GM18511 (cell line): ENCODE results near the gene KCNH1.

ENCODE experiments used
- ATAC-seq: cut with Tn5 transposase; IDR thresholded peaks from one replicate; pipeline ENCODE4 v1.9.1; 2021; ENCODE audit warnings: mild to moderate bottlenecking, moderate library complexity; ENCODE audit not compliant: unreplicated experiment

Gene KCNH1

DNA sequence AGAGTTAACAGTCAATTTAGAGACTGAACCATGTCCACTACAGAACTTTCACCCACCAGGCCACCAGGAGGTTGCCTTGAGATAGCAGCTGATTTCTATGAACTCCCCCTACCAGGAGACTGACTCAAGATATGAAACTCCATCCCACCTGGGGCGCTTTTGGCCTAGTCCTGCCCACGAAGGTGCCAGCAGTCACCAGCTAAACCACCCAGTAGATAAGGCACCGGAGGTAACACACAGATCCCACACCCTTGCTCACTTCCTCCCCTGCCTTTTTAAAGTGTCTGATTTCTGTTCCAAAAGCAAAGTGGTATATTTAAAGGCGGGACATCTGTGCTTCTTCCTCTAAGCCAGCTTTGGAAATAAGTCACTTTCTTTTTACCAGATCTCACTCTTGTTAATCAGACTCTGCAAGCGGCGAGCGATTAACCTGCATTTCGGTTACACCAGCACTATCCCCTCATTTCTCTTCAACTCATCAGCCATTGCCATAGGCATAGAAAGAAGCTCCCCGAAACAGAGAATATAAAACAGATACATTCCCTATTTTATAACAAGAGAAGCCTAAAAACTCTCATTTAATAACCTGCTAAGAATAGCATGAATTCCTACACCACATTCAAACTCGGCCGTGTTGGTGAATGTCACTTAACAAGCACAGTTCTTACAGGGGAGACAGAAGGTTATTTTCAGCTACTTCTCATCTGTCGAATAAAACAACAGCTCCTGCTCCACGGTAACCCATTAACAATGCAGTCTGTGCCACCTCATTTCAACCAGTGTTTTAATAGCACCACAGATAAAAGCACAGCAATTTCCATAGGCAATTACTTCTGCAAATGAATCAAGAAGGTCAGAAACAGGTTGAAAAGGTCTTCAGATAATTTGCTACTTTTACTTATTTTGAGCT lies 318.1 kb downstream of the KCNH1 start:
- ATAC-seq = no peak

DNA sequence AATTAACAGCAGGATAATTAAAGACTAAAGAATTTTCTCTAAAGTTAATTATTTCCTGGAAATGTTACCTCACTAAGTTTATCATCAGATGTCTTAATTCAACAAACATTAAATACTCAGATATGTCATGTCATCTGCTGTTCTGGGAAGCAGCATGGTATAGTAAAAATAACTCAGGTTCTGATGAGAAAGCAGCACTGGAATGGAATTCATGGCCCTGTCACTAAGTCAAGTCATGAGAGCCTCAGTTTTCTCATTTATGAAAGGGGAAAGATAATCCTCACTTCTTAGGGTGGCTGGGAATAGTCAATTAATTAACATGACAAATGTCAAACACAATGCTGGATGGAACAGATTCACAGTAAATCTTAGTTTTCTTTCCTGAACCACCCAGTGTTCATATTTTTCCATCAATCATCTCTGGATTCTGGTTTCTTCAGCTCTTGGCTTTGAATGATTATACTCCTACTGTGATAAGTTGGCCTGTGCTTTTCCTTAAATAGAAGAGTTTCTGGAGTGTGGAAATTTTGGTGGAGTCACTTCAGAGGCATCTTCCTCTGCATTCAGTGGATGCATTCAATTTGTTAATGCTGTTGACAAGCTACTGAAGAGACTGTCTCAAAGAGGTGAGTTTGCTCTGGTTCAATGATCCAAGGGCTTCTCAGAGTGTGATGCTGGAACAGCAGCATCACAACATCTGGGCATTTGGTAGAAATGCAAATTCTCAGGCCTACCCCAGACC lies 319.4 kb downstream of the KCNH1 start:
- ATAC-seq = no peak

DNA sequence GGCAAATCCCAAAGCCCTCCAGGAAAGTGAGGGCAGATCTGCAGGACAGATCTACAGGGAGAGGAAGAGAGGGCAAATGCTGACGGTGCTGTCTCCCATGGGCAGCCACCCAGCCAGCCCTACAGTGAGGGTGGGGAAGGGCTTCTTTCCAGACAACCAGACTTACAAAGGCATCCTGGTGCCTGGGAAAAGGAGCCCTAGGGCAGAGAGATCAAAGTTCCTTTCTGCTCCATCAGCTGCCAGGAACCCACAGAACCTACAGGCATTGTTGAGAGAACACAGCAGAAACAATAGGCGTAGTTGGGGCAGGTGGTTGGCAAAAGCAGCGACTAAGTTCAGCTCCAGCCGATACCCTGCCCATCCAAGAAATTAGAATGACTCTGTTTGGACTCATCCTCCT lies 332.4 kb downstream of the KCNH1 start:
- no peak for ATAC-seq

DNA sequence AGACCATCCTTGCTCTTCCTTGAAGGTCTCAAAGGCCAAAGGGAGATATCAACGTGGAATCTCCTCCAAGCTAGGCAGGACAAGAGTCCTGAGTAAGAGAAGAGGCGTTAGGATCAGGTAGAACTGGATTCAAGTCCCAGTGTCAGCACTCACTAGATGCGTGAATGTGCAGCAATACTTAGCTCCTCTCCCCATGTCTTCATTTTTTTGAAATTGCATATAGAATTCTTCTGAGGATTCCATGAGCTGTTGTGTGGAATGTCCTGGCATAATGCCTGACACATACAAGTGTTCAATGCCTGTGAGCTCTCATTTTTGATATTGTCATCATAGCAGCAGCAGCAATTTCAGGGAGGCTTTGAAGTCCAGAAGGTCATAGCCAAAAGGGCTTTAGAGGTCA lies 333.2 kb downstream of the KCNH1 start:
- no peak for ATAC-seq

DNA sequence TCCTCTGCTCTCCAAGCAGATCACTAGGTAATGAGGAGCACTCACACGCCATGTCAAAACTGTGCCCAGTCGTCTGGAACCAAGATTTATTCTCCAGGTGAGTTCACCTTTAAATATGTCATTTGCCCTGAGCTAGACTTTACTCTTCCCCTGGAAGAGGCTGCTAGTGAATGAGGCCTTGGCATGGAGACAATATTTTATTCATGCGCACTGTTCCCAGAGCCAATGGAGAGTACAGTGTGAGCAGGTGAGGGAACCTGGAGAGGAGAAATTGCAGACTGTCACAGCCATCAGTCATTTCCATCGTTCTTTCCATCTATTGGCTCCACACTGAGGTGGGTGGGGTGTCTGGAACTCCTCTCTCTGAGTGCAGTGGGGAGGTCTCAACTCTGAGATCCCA lies 333.6 kb downstream of the KCNH1 start:
- no peak for ATAC-seq

DNA sequence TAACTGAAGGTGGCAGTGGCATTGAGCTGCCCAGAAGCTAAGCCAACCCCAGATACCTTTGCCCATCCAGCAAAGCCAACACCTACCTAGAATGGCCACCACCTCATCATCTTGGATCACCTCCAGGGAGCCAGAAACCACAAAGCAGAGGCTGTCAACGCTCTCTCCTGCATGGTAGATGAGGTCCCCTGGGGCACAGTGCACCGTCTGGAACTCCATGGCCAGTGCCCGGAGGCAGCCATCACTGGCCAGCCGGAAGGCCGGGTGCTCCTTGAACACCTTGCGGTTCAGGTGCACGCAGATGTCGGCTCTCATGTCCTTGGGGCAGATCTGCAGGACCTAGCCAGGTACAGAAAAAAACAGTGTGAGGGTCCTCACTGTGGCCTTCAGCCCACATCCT lies 336.5 kb downstream of the KCNH1 start:
- no peak for ATAC-seq

DNA sequence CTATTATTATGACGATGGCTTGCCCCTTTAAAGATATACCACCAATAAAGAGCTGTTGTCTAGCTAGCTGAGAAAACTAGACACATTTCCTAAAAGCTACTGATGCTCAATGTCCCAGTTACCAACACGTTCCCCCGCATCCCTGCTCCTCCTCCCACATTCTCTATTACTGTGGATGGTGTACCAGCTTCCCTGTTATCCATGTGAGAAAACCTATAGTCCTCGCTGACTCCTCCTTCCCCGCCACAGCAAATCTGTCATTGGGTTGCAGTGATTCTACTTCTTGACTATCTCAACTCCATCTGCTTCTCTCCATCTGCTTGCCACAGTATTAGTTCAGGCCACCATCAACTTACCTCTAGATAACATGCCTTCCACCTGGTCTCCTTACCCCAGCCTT lies 337.5 kb downstream of the KCNH1 start:
- no peak for ATAC-seq

DNA sequence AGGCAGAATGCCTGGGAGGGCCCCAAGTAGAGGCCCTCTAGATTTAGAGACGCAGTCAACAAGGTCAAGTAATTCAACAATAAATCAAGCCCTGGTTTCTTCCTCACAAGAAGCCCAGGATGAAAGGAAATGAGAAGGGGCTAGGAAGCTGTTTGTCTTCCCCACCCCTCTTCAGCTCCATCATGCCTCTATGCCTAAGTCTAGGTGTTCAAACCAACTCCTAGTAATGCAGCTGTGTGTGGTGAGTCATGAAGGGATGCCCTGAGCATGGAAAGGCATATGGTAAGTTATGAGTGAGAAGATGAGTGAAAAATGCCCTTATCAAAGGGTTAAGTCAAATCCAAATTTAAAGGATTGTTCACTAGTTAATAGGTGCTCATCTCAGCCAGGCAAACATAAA lies 339.5 kb downstream of the KCNH1 start:
- ATAC-seq = no peak

DNA sequence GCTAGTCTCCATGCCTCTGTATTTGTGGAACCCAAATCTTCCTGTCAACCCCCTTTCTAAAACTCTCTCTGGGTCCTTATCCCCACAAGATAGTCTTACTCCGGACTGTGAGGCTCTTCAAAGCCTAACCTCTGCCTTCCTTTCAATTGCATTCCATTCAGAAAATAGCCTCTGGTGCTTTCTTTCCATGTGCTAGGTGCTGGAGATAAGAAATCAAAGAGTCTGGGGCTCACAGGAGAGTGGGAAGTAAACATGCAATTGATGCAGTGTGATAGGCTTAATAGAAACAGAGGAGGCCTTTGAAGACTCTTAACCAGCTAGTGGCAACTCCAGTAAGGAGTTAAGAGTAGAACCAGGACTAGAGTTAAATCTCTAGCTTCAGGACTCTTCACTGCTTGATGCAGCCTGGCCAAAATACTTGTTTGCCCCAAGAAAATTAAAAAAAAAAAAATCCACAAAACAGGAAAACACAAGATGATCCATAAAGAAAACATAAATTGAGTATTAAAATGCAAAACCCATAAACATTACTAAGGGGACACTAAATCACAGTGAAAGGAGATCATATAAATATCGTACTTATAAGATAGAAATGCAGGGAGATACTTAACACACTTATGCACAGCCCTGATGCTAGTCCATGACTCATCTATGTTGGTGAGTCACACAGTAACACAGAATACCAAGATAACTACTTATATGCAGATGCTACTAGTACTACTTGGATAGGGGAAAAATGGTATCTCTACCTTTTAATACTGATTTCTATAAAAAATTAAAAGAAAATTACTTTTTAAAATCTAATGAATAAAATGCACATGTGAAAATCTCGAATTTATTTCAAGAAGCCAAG lies 341.5 kb downstream of the KCNH1 start:
- ATAC-seq = no peak

DNA sequence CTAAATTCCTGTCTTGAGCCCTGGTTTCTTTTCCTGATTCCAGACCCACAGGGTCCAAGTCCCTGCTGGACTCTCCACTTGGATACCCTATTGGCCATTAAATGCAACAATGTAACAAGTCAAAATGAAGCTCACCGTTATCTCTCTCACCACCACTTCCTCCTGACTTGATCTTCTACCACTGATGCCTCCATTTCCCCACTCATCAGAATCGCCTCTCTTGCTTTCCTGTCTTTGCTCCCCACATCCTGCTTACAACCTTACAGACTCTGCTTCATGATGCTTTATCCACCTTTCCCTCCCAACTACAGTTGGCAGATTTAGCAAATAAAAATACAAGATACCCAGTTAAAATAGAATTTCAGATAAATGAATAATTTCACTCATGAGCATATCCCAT lies 343.8 kb downstream of the KCNH1 start:
- ATAC-seq = no peak

DNA sequence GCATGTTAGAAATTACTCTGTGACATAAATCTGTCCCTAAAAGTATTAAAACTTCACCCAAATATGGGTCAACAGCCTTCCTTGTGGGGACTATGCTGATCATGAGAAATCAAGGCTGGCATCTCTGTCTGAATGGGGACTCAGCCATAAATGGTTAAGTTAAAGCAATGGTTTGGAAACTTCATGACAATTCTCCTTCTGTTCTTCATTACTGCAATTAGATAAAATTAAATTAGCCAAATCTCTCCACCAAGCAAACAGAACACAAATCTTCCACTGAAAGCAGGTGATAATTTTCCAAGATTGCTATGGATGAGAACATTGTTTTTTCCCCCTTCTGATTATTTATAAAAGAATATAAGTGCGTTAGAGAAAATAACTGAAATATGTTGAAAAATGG lies 346.1 kb downstream of the KCNH1 start:
- no peak for ATAC-seq

DNA sequence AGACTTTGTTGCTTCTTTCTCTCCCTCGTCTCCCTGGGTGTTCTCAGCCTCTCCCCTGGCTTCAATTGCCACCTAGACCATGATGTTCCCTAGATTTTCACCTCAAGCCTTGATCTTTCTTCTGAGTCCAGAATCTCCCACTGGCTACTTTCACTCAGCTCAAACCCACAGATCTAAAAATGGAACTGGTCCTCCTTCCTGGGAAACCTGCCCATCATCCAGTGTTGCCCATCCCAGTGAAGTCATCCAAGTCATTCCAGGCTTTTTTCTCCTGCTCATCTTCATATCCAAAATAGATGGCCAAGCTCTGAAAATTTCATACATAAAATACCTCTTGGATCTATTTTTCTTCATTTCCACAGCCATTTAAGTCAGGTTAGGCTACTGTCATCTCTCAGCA lies 347.4 kb downstream of the KCNH1 start:
- ATAC-seq = no peak

DNA sequence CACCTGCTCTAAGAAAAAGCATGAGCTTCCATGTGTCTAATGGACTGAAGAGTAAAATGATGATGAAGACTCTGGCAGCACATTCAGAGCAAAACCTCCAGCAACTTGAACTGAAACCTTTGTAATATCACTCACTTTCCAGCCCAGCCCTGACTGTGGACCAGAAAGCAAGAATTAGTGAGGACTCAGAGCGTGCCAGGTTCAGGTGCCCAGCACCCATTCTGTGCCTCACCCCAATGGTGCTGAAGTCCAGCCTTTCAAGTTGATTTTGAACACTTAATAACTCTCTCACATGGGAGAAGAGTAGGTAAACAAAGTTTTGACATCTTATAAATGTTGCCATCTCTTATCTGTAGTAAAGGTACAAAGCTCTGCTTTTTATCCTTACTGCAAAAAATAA lies 350.0 kb downstream of the KCNH1 start:
- no peak for ATAC-seq

DNA sequence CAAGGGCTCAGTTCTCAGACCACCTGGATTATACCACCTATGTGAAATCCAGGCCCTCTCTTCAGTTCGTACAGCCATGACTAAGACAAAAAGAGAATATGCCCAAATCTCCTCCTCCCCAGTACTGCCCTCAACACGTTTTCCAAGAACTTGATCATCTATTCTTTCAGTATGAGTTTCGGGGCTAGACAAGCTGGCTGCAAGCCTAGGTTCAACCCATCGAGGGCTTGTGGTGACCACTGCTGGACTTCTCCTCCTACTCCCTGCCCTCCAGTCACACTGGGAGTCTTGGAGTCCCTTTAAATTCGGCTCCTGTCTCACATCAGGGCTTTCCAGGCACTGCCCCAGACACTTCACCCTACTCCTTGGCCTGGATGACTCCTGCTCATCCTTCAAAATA lies 352.3 kb downstream of the KCNH1 start:
- no peak for ATAC-seq

DNA sequence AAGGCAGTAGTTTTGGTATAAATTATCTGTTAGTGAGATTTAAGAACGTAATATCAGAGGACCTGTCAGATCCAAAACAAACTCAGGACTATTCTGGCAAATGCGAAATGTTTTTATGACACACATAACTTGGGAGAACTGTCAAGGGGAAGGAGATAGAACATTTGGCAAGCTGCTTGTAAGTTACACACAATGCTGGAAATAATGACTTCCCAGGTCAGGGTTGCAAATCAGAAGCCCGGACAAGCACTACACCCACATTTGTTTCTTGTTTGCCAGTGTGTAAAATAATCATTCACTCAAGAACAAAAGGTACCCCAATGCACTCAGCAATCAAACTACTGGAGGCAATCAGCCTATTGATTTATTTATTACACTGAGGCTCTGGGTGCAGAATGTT lies 354.7 kb downstream of the KCNH1 start:
- no peak for ATAC-seq

DNA sequence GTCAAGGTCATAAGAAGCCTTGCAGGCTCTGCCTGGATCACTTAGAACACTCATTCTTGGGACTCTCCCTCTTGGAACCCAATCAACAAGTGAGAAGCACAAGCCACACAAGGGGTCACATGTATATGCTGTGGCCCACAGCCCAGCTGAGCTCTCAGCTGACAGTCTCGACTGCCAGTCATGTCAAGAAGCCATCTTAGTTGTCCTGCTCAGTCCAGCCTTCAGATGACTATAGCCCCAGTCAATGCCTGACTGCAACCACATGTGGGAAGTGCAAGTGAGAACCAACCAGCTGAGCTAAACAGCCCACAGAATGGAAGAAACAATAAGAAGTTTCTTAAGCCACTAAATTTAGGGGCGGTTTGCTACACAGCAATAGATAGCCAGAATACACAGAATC lies 356.0 kb downstream of the KCNH1 start:
- no peak for ATAC-seq

DNA sequence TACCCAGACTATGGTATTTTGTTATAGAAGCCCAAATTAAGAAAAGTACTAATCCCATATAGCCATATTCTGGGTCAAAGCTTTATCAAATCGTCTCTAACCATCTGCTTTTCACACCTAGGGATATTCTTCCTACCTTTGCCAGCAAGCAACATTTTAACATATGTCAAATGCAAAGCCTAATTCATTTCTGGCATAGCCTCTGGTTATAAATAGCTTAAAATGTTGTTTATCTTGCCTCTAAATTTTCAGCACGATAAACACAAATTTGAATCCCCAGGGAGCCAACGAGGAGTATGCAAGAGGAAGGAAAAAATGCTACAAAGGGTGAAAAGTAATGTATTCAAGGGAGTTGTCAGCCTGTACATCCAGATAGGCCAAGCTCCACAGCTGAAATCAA lies 357.2 kb downstream of the KCNH1 start:
- no peak for ATAC-seq

DNA sequence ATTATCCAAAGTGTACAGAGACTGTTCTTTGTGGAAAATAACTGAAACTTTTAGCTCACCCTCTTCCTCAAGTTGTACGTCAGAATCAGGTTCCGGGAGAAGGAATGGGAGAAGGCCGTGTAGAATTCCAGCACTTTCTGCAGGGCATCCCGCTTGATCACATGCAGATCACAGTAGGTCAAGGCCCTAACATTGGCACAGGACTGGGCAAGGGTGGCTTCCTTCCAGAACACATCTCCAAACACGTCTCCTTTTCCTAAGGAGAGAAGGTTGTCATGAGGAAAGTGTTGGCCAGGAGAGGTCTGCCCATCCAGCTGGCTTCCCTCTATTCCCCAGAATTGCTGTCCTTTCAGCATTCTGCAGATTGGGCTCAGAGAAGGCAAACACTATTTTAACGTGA lies 358.7 kb downstream of the KCNH1 start:
- ATAC-seq = no peak

DNA sequence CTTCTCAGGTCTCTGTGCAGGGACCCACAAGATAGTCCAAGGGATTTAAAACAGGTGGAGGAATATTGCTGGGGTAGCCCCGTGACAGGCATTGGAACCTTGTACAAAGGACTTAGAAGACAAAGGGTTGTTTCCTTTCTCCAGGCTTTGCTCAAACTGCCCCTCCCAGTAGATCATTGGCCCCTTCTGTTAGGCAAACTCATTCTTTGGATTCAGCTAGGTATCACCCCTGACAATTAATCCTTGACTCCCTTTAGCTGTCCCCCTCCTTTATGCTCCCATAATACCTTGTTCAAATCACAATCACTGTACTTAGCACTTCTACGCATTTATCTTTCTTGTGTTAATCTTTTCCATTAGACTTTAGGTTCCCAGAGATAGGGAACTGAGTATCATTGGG lies 360.5 kb downstream of the KCNH1 start:
- no peak for ATAC-seq

DNA sequence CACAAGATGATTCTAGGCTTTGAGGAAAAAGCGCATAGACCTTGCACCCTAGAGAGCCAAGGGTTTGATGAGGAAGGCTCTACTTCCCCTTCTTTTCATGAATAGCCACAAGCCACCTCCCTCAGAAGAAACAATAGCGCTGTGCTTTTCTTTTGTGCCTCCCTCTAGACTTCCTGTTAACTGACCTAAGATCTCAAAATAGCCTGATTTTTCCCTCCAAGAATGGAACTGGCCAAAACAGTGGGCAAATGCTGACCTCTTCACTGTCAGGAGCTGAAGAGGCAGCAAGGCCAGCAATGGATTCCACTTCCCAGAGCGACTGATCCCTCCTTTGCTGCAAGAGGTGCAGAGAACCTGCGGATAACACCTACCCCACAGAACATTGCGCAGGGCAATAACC lies 362.8 kb downstream of the KCNH1 start:
- no peak for ATAC-seq

DNA sequence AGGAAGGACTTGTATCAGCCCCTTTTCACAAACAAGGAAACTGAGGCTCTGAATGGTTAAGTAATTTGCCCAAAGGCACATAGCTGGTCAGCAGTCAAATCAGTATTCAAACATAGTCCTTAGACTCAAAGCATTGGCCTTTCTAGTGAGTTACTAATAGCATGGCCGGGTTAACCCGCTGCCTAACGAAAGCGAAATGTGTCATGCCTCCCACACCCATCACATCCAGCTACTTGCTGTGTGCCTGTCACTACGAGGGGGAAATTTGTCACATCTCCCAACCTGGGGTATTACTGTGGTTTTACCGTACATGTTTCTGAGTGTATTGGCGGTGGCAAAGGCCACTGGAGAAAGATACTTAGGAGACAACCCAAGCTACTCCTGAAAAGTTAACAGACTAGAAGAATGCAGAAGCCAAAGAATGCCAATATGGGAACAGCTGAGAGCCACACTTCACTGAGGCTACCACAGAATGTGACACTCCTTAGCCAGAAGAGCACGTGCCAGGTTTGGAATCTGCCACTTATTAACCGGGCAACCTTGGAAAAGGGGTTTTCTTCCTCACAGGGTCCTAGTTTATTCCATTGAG lies 363.5 kb downstream of the KCNH1 start:
- no peak for ATAC-seq
